ENCODE measurements around the gene CLTC. TPM values are rescaled to one million over a fixed set of nuclear protein-coding genes. Genes with fewer than 3 reads are reported as not detected.

The CLTC gene
- total RNA-seq, 1 donor from 2014 or later: 273 TPM

GRCh38 chr17:59725691-59726090 is 106.0 kb downstream of the CLTC start:
- no peaks in the 10 kb centered on the region for H3K36me3 Mint-ChIP-seq (ENCODE audit: low read depth, unreplicated experiment)
- H3K4me3 Mint-ChIP-seq (ENCODE audit: unreplicated experiment): no peak overlapping the region
- DNase-seq (ENCODE audit: low spot score): no peak

GRCh38 chr17:59727817-59728533 is 108.3 kb downstream of the CLTC start:
- no peaks in the 10 kb centered on the region for H3K9me3 Mint-ChIP-seq (ENCODE audit: unreplicated experiment)
- H3K36me3 Mint-ChIP-seq (ENCODE audit: low read depth, unreplicated experiment): no peaks in the 10 kb centered on the region
- H3K4me3 Mint-ChIP-seq (ENCODE audit: unreplicated experiment): no peak overlapping the region
- TF ChIP-seq CTCF (IDR thresholded peaks at IDR 0.05; ENCODE audit: unreplicated experiment): no peak
- no peak overlapping the region for H3K27ac Mint-ChIP-seq (ENCODE audit: unreplicated experiment)
- H3K27me3 Mint-ChIP-seq (ENCODE audit: unreplicated experiment): no peaks in the 10 kb centered on the region
- no peak for DNase-seq (ENCODE audit: low spot score)
- H3K4me1 Mint-ChIP-seq (ENCODE audit: unreplicated experiment): peaks cover 2% of the 10 kb centered on the region

More at GRCh38 chr17:59725691-59726090, 106.0 kb downstream of the CLTC start:
- Mint-ChIP-seq H3K27me3 (ENCODE audit: unreplicated experiment) (no peaks in the 10 kb centered on the region), H3K27ac (ENCODE audit: unreplicated experiment) (no peak overlapping the region), H3K4me1 (ENCODE audit: unreplicated experiment) (peaks cover 2% of the 10 kb centered on the region), H3K9me3 (ENCODE audit: unreplicated experiment) (no peaks in the 10 kb centered on the region)
- no peak for TF ChIP-seq CTCF (IDR thresholded peaks at IDR 0.05; ENCODE audit: unreplicated experiment)

- Mint-ChIP-seq H3K9me3 (ENCODE audit: unreplicated experiment) (no peaks in the 10 kb centered on the region), H3K4me3 (ENCODE audit: unreplicated experiment) (no peak overlapping the region), H3K27ac (ENCODE audit: unreplicated experiment) (no peak overlapping the region), H3K36me3 (ENCODE audit: low read depth, unreplicated experiment) (no peaks in the 10 kb centered on the region), H3K27me3 (ENCODE audit: unreplicated experiment) (no peaks in the 10 kb centered on the region), H3K4me1 (ENCODE audit: unreplicated experiment) (peaks cover 2% of the 10 kb centered on the region)
- DNase-seq (ENCODE audit: low spot score): no peak
- TF ChIP-seq CTCF (IDR thresholded peaks at IDR 0.05; ENCODE audit: unreplicated experiment): no peak
Observed at GRCh38 chr17:59730268-59730834, 110.7 kb downstream of the CLTC start.

- no peaks in the 10 kb centered on the region for H3K9me3 Mint-ChIP-seq (ENCODE audit: unreplicated experiment)
- no peaks in the 10 kb centered on the region for H3K27me3 Mint-ChIP-seq (ENCODE audit: unreplicated experiment)
- H3K27ac Mint-ChIP-seq (ENCODE audit: unreplicated experiment): no peak overlapping the region
- no peaks in the 10 kb centered on the region for H3K36me3 Mint-ChIP-seq (ENCODE audit: low read depth, unreplicated experiment)
- no peak for DNase-seq (ENCODE audit: low spot score)
- no peaks in the 10 kb centered on the region for H3K4me1 Mint-ChIP-seq (ENCODE audit: unreplicated experiment)
- TF ChIP-seq CTCF (IDR thresholded peaks at IDR 0.05; ENCODE audit: unreplicated experiment): no peak
- no peak overlapping the region for H3K4me3 Mint-ChIP-seq (ENCODE audit: unreplicated experiment)
Observed at GRCh38 chr17:59733697-59734096, 114.0 kb downstream of the CLTC start.

GRCh38 chr17:59734226-59734625 is 114.5 kb downstream of the CLTC start:
- Mint-ChIP-seq H3K4me1 (ENCODE audit: unreplicated experiment) (no peaks in the 10 kb centered on the region), H3K27me3 (ENCODE audit: unreplicated experiment) (no peaks in the 10 kb centered on the region), H3K9me3 (ENCODE audit: unreplicated experiment) (no peaks in the 10 kb centered on the region), H3K27ac (ENCODE audit: unreplicated experiment) (no peak overlapping the region), H3K36me3 (ENCODE audit: low read depth, unreplicated experiment) (no peaks in the 10 kb centered on the region), H3K4me3 (ENCODE audit: unreplicated experiment) (no peak overlapping the region)
- TF ChIP-seq CTCF (IDR thresholded peaks at IDR 0.05; ENCODE audit: unreplicated experiment): no peak
- no peak for DNase-seq (ENCODE audit: low spot score)
